Breast epithelium (tissue), 4 donors: Measurements from ENCODE around the gene SDK2. TPM values are rescaled to one million over a fixed set of nuclear protein-coding genes. Genes with fewer than 3 reads are reported as not detected.
A peak's percentile ranks its signal among the peaks of the same experiment; 100 is the strongest.

Source experiments
- DNase-seq, 2 donors: peaks; one replicate each; pipeline ENCODE4 v3.0.0-alpha.2; 2019; ENCODE audit warnings: low spot score in 2 of 2
- H3K27ac ChIP-seq, 2 donors: fragments of 200-600 bp; sonication (generic) in 1 of 2; one replicate each; pipeline ENCODE4 v1.5.1; 2016 to 2019; ENCODE audit warnings: mild to moderate bottlenecking in 1 of 2
- H3K27me3 ChIP-seq, 2 donors: fragments of 200-600 bp; sonication (generic) in 1 of 2; one replicate each; pipeline versions ENCODE4 v1.5.1 to v1.6.0; 2017 to 2019; ENCODE audit warnings: control low read depth in 1 of 2, mild to moderate bottlenecking in 1 of 2
- H3K36me3 ChIP-seq: fragments of 200-600 bp; one replicate; pipeline ENCODE4 v1.5.1; 2019
- H3K4me1 ChIP-seq, 2 donors: fragments of 200-600 bp; sonication (generic); one replicate each; pipeline ENCODE4 v1.5.1; 2016 to 2019; ENCODE audit warnings: control low read depth in 1 of 2
- H3K4me3 ChIP-seq, 3 donors: fragments of 200-600 bp; sonication (generic); 1 replicate in 2 of 3; 2 replicates in 1 of 3; pipeline ENCODE4 v1.5.1; 2016 to 2019; ENCODE audit warnings: mild to moderate bottlenecking in 3 of 3, moderate library complexity in 2 of 3
- H3K9me3 ChIP-seq, 2 donors: fragments of 200-600 bp; sonication (generic) in 1 of 2; one replicate each; pipeline ENCODE4 v1.5.1; 2016 to 2019; ENCODE audit warnings: control low read depth in 1 of 2
- CTCF ChIP-seq, 3 donors: fragments of 450-650 bp; IDR thresholded peaks; one replicate each; pipeline ENCODE4 v1.5.1; 2016 to 2017; ENCODE audit warnings: antibody characterized with exemption in 3 of 3, mild to moderate bottlenecking in 3 of 3, moderate library complexity in 3 of 3
- POLR2A ChIP-seq: fragments of 450-650 bp; IDR thresholded peaks from one replicate; pipeline ENCODE4 v1.6.1; 2016; ENCODE audit warnings: antibody characterized with exemption, mild to moderate bottlenecking, moderate library complexity
- POLR2AphosphoS5 ChIP-seq, 3 donors: sonication (generic); formaldehyde crosslinking; IDR thresholded peaks; one replicate each; pipeline ENCODE4 v1.6.1; 2017; ENCODE audit warnings: antibody characterized with exemption in 3 of 3
- intact Hi-C: fragments of 100-400 bp; cut with DNase I; formaldehyde crosslinking; loops from one replicate; pipeline ENCODE4 v1.15.1; 2023; ENCODE audit warnings: low total_unique reads
- total RNA-seq, 3 donors: library from RNA; depleted of rRNA; stranded (reverse); fragments of >200 nt; gene quantifications; one replicate each; pipeline ENCODE4 v1.1.0, GENCODE V29; 2016

The SDK2 gene
- total RNA-seq, 3 donors from 2014 or later = 0.16 to 2.9 (median 2.6) TPM

DNA sequence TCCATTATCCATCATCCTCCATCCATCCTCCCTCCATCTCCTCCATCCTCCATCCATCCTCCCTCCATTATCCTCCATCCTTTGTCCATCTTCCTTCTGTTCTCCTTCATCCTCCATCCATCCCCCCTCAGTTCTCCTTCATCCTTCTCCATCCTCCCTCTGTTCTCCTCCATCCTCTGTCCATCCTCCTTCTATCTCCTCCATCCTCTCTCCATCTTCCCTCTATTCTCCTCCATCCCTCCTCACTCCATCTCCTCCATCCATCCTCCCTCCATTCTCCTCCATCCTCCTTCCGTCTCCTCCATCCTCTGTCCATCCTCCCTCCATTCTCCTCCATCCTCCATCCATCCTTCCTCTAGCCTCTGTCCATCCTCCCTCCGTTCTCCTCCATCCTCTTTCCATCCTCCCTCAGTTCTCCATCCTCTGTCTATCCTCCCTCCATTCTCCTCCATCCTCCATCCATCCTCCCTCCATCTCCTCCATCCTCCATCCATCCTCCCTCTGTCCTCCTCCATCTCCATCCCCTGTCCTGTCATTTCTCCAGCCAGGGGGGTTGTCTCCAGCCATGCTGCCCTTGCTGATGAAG lies 143.7 kb downstream of the SDK2 start:
- intact Hi-C loops = no loop called here
- H3K27me3 ChIP-seq = peaks cover 0 to 9% of the 10 kb centered on the region in 2 donors
- H3K4me1 ChIP-seq = no peaks in the 10 kb centered on the region
- H3K27ac ChIP-seq = no peak overlapping the region
- DNase-seq = no peak
- no peaks in the 10 kb centered on the region for H3K9me3 ChIP-seq
- H3K4me3 ChIP-seq = no peak overlapping the region
- H3K36me3 ChIP-seq = no peaks in the 10 kb centered on the region
- TF ChIP-seq POLR2A (no peak), POLR2AphosphoS5 (IDR thresholded peaks at IDR 0.05) (no peak), CTCF (IDR thresholded peaks at IDR 0.05) (no peak)

DNA sequence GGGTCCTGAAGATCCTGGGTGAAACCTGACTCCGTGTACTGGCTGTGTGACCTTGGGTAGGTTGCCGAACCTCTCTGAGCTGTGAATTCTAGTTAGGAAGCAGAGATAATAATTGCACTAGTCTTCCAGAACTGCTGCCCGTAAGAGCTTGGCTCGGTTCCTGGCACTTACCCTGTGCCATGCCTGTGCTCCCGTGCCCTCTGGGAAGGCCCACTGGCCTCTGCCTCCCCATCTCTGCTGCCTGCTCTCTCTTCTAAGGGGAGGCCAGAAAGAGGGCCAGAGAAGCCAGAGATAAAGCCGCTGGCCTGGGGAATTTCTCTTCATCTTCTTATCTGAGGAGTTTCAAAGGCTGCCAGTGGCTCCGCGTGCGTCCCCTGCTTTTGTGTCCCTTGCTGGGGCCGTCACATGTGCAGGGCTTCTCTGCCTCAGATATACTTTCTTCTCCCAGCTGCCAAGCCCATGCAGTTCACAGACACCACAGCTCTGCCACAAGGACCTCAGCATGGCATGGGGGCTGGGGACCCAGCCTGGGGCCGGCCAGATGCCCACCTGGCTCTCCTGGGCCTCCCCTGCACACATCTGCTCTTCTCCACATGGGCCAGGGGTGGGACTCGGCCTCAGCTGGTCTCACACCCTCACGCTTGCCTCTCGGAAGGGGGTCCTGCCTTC lies 145.2 kb downstream of the SDK2 start:
- no peaks in the 10 kb centered on the region for H3K4me1 ChIP-seq
- intact Hi-C loops = no loop called here
- DNase-seq = no peak
- H3K27me3 ChIP-seq = peaks cover 0 to 18% of the 10 kb centered on the region in 2 donors
- no peaks in the 10 kb centered on the region for H3K36me3 ChIP-seq
- H3K27ac ChIP-seq = peak overlapping the region in 1 of 2 donors; percentile 25
- H3K4me3 ChIP-seq = no peak overlapping the region
- H3K9me3 ChIP-seq = no peaks in the 10 kb centered on the region
- no peak for TF ChIP-seq CTCF (IDR thresholded peaks at IDR 0.05)
- TF ChIP-seq POLR2A = no peak
- no peak for TF ChIP-seq POLR2AphosphoS5 (IDR thresholded peaks at IDR 0.05)

GRCh38 chr17:73498176-73498575 lies 146.1 kb downstream of the SDK2 start:
- intact Hi-C loops = no loop called here
- H3K27me3 ChIP-seq = peaks cover 0 to 23% of the 10 kb centered on the region in 2 donors
- H3K27ac ChIP-seq = peak overlapping the region in 1 of 2 donors; percentile 25
- peak in 1 of 2 donors; percentile 77 for DNase-seq
- H3K4me3 ChIP-seq = peak overlapping the region in 1 of 3 donors; percentile 5
- TF ChIP-seq POLR2A (no peak), POLR2AphosphoS5 (IDR thresholded peaks at IDR 0.05) (no peak), CTCF (IDR thresholded peaks at IDR 0.05) (no peak)
- H3K4me1 ChIP-seq = no peaks in the 10 kb centered on the region
- no peaks in the 10 kb centered on the region for H3K9me3 ChIP-seq
- H3K36me3 ChIP-seq = no peaks in the 10 kb centered on the region

DNA sequence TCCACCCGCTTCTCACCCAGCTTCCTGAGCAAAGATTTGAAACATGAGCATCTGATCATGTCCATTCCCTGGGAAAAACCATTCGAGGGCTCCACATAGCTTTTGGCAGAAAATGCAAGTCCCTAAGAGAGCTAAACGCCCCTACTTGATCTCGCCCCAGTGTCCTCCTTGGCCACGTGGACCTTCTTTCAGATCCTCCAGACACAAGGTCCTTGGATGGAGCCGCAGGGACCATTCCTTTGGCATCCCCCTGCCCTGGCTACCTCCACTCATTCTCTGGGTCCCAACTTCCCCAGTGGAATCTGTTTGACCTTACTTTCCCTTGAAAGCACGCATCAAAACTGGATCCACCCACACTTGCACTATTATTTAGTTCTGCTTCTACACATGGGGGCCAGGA lies 146.5 kb downstream of the SDK2 start:
- Histone ChIP-seq H3K36me3 (no peaks in the 10 kb centered on the region), H3K4me3 (no peak overlapping the region), H3K9me3 (no peaks in the 10 kb centered on the region), H3K27me3 (peaks cover 0 to 27% of the 10 kb centered on the region in 2 donors), H3K4me1 (no peaks in the 10 kb centered on the region), H3K27ac (no peak overlapping the region)
- TF ChIP-seq CTCF (IDR thresholded peaks at IDR 0.05) (no peak), POLR2AphosphoS5 (IDR thresholded peaks at IDR 0.05) (no peak), POLR2A (no peak)
- DNase-seq = no peak
- intact Hi-C loops = no loop called here

- H3K9me3 ChIP-seq = no peaks in the 10 kb centered on the region
- no peak overlapping the region for H3K27ac ChIP-seq
- H3K36me3 ChIP-seq = no peaks in the 10 kb centered on the region
- intact Hi-C loops = no loop called here
- H3K27me3 ChIP-seq = peaks cover 0 to 37% of the 10 kb centered on the region in 2 donors
- TF ChIP-seq CTCF (IDR thresholded peaks at IDR 0.05) (no peak), POLR2A (no peak), POLR2AphosphoS5 (IDR thresholded peaks at IDR 0.05) (no peak)
- H3K4me1 ChIP-seq = no peaks in the 10 kb centered on the region
- H3K4me3 ChIP-seq = no peak overlapping the region
- no peak for DNase-seq
Observed at GRCh38 chr17:73496232-73496631, 148.0 kb downstream of the SDK2 start.
